Stimulated activated naive CD8-positive, alpha-beta T cell treated with anti-CD3 and anti-CD28 coated beads, Interleukin-15, Interleukin-2, amounts not matched to agents 100 ng/mL and 50 ng/mL, for 24 hours (primary cell): ENCODE measurements around the gene PDE1A.

Experiments used
- H3K27ac Mint-ChIP-seq: one replicate; pipeline ENCODE4 v1.8.0; 2021; ENCODE audit warnings: mild to moderate bottlenecking, mixed read lengths
- H3K27me3 Mint-ChIP-seq: one replicate; pipeline ENCODE4 v1.8.0; 2021; ENCODE audit warnings: mixed read lengths
- H3K36me3 Mint-ChIP-seq: one replicate; pipeline ENCODE4 v1.8.0; 2021; ENCODE audit warnings: low read depth, mixed read lengths
- H3K4me1 Mint-ChIP-seq: one replicate; pipeline ENCODE4 v1.8.0; 2021; ENCODE audit warnings: low read depth, mixed read lengths
- H3K4me3 Mint-ChIP-seq: one replicate; pipeline ENCODE4 v1.8.0; 2021; ENCODE audit warnings: mild to moderate bottlenecking, mixed read lengths
- H3K9me3 Mint-ChIP-seq: one replicate; pipeline ENCODE4 v1.8.0; 2021; ENCODE audit warnings: mixed read lengths

PDE1A gene

DNA sequence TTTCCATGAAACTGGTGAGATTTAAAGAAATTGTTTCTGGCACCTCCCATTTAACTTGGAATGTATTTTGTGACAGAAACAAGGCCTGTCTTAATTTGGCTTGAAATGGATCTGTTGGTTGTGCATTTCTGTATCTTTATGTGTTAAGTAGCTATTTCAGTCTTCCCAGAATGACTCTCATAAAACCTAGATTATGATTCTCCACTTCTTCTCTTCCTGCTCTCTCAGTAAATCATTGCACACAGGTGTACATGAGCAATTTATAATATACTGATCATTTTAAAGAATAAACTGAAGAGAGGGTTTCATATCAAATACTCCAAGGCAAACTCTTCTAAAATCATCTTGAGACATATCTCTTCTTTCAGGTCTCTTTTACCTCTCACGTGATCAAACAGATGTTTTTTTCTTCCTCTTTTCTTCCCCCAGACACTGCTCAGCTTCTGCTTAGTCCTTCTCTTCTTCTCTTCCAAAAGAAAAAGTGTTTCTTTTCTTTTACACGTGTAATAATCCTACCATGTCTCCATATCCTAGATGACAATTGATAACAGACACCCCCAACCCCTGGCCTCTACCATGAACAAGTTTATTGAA is 329.2 kb downstream of the PDE1A start:
- Mint-ChIP-seq H3K4me1 (no peaks in the 10 kb centered on the region), H3K27ac (no peak overlapping the region), H3K9me3 (peaks cover 6% of the 10 kb centered on the region)

DNA sequence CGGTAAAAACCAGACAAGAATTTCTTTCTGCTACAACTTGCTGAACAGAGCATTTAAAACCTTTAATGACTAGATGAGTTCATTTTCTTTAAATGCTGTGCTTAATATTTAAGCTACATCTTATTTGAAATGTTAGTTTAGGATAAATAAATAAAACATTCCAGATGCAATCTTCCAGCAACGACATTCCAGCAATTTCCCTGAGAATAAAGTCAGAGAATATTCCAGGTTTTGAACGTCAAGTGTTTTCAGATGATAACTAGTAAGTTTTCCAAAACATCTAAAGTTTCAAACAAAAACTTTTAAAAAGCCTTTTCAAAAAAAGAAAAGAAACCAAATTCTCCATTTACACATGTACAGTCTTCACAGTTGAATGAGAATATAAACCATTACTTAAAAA is 336.4 kb downstream of the PDE1A start:
- H3K4me1 Mint-ChIP-seq = no peaks in the 10 kb centered on the region
- H3K9me3 Mint-ChIP-seq = peaks cover 6% of the 10 kb centered on the region
- H3K4me3 Mint-ChIP-seq = no peak overlapping the region
- H3K27me3 Mint-ChIP-seq = peaks cover 8% of the 10 kb centered on the region
- H3K36me3 Mint-ChIP-seq = no peaks in the 10 kb centered on the region
- no peak overlapping the region for H3K27ac Mint-ChIP-seq

More for the DNA sequence above, 329.2 kb downstream of the PDE1A start:
- H3K4me3 Mint-ChIP-seq = no peak overlapping the region
- no peaks in the 10 kb centered on the region for H3K27me3 Mint-ChIP-seq
- no peaks in the 10 kb centered on the region for H3K36me3 Mint-ChIP-seq
